Stimulated activated CD8-positive, alpha-beta memory T cell treated with anti-CD3 and anti-CD28 coated beads, Interleukin-2, amount 100 ng/mL, for 1 hour (primary cell): ENCODE measurements around the gene KANSL1.

ENCODE experiments used
- DNase-seq, 2 donors: peaks; one replicate each; pipeline ENCODE4 v3.0.0-alpha.2; 2020; ENCODE audit warnings: low read depth in 2 of 2

Gene KANSL1

GRCh38 chr17:45982791-45983613 lies 210.2 kb downstream of the KANSL1 start:
- no peak for DNase-seq

- no peak for DNase-seq
Observed at GRCh38 chr17:45981306-45981705, 211.9 kb downstream of the KANSL1 start.

- DNase-seq = no peak
Observed at GRCh38 chr17:45980855-45981254, 212.4 kb downstream of the KANSL1 start.
